SK-N-SH (cell line): ENCODE results near the gene IL17REL. TPM values are rescaled to one million over a fixed set of nuclear protein-coding genes. Genes with fewer than 3 reads are reported as not detected.
A peak's percentile ranks its signal among the peaks of the same experiment; 100 is the strongest.

Experiments
- CTCF ChIA-PET: fragments of 300-600, 350-600 bp; formaldehyde crosslinking; extraction: SDS; loops from one replicate; lab custom pipeline; 2021; lab: Yijun Ruan, JAX
- POLR2A ChIA-PET: fragments of 350-600 bp; sonication (Branson Sonifier 250); formaldehyde crosslinking; extraction: SDS; loops from one replicate; lab custom pipeline; 2020; ENCODE audit warnings: antibody characterized with exemption, inconsistent platforms; lab: Yijun Ruan, JAX
- DNase-seq: peaks from one replicate; pipeline ENCODE4 v3.0.0; 2012
- H2AFZ ChIP-seq: fragments of 200-600 bp; sonication (generic); 2 replicates; pipeline ENCODE4 v1.8.1; 2016; ENCODE audit warnings: antibody characterized with exemption, mild to moderate bottlenecking, low read depth
- H3F3A ChIP-seq: fragments of 200-600 bp; sonication (generic); replicated peaks from 2 replicates; pipeline ENCODE3; 2016; ENCODE audit warnings: antibody characterized with exemption, mild to moderate bottlenecking; ENCODE audit not compliant: insufficient read depth
- H3K27ac ChIP-seq, 2 experiments: fragments of 200-500 bp in 1 of 2; fragments of 200-600 bp in 1 of 2; sonication (Bioruptor generic) in 1 of 2; sonication (generic), shearing (Covaris generic) in 1 of 2; 2 replicates each; pipeline versions ENCODE4 v1.5.1 to v1.6.1; 2014 to 2016; ENCODE audit warnings: low read depth in 2 of 2, inconsistent platforms in 1 of 2, low read length in 1 of 2, mild to moderate bottlenecking in 1 of 2, mixed read lengths in 1 of 2
- H3K27me3 ChIP-seq: fragments of 200-600 bp; sonication (generic), shearing (Covaris generic); 2 replicates; pipeline ENCODE4 v1.6.1; 2016; ENCODE audit warnings: mixed run types; ENCODE audit not compliant: insufficient read depth
- H3K36me3 ChIP-seq, 2 experiments: fragments of 200-500 bp in 1 of 2; fragments of 200-600 bp in 1 of 2; sonication (Bioruptor generic) in 1 of 2; sonication (generic) in 1 of 2; replicated peaks in 1 of 2; 2 replicates each; pipeline versions ENCODE3 to v1.5.1; 2014 to 2016; ENCODE audit warnings: low read length in 1 of 2, mild to moderate bottlenecking in 1 of 2; ENCODE audit not compliant: insufficient read depth in 2 of 2, control insufficient read depth in 1 of 2
- H3K4me1 ChIP-seq, 2 experiments: fragments of 200-500 bp in 1 of 2; fragments of 200-600 bp in 1 of 2; sonication (Bioruptor generic) in 1 of 2; sonication (generic), shearing (Covaris generic) in 1 of 2; 2 replicates each; pipeline versions ENCODE4 v1.5.1 to v1.6.1; 2014 to 2016; ENCODE audit warnings: low read depth in 1 of 2, low read length in 1 of 2, mixed run types in 1 of 2; ENCODE audit not compliant: insufficient read depth in 2 of 2, control insufficient read depth in 1 of 2
- H3K4me2 ChIP-seq: fragments of 200-600 bp; sonication (generic), shearing (Covaris generic); 2 replicates; pipeline ENCODE4 v1.6.1; 2017; ENCODE audit warnings: mixed run types
- H3K4me3 ChIP-seq, 2 experiments: fragments of 200-500 bp in 1 of 2; fragments of 200-600 bp in 1 of 2; sonication (Bioruptor generic) in 1 of 2; sonication (generic), shearing (Covaris generic) in 1 of 2; 2 replicates each; pipeline versions ENCODE4 v1.5.1 to v1.8.1; 2014 to 2016; ENCODE audit warnings: low read depth in 2 of 2, inconsistent platforms in 1 of 2, low read length in 1 of 2, mild to moderate bottlenecking in 1 of 2, mixed read lengths in 1 of 2, moderate library complexity in 1 of 2
- H3K79me2 ChIP-seq: fragments of 200-600 bp; sonication (generic); 2 replicates; pipeline ENCODE4 v1.8.1; 2017; ENCODE audit warnings: mild to moderate bottlenecking; ENCODE audit not compliant: insufficient read depth
- H3K9ac ChIP-seq: fragments of 200-600 bp; sonication (generic); 2 replicates; pipeline ENCODE4 v1.6.1; 2017; ENCODE audit warnings: mixed run types
- H3K9me2 ChIP-seq: fragments of 200-600 bp; sonication (generic); 2 replicates; pipeline ENCODE4 v1.6.1; 2017; ENCODE audit warnings: mixed run types
- H3K9me3 ChIP-seq: fragments of 200-600 bp; sonication (generic); 2 replicates; pipeline ENCODE4 v1.6.1; 2017; ENCODE audit warnings: mixed run types, mild to moderate bottlenecking, moderate library complexity
- H4K20me1 ChIP-seq: fragments of 200-600 bp; sonication (generic); 2 replicates; pipeline ENCODE4 v1.6.1; 2017; ENCODE audit warnings: mild to moderate bottlenecking, mixed run types; ENCODE audit not compliant: insufficient read depth
- CHD2 ChIP-seq: fragments of 150-350 bp; IDR thresholded peaks from 2 replicates; pipeline ENCODE4 v1.6.1; 2018; ENCODE audit warnings: low read length; ENCODE audit not compliant: partially characterized antibody
- CTCF ChIP-seq: fragments of 200-600 bp; sonication (generic); IDR thresholded peaks from 2 replicates; pipeline ENCODE4 v1.6.1; 2017; ENCODE audit warnings: antibody characterized with exemption, mild to moderate bottlenecking, moderate library complexity
- EP300 ChIP-seq, 2 experiments: IDR thresholded peaks; 2 replicates each; pipeline versions ENCODE4 v1.4.0 to v1.6.1; 2012; ENCODE audit warnings: borderline replicate concordance in 1 of 2, low read depth in 1 of 2, low read length in 1 of 2
- EZH2phosphoT487 ChIP-seq: fragments of 200-600 bp; sonication (generic); IDR thresholded peaks from 2 replicates; pipeline ENCODE4 v1.6.1; 2017; ENCODE audit warnings: low read depth, mixed run types, mild to moderate bottlenecking, antibody characterized with exemption, moderate library complexity, borderline replicate concordance
- FOSL2 ChIP-seq: IDR thresholded peaks from 2 replicates; pipeline ENCODE4 v1.4.0; 2012; ENCODE audit warnings: low read depth, mild to moderate bottlenecking, moderate library complexity, borderline replicate concordance
- GABPA ChIP-seq: IDR thresholded peaks from 2 replicates; pipeline ENCODE4 v1.4.0; 2012; ENCODE audit warnings: low read depth, mild to moderate bottlenecking
- GATA2 ChIP-seq: sonication (generic); formaldehyde crosslinking; IDR thresholded peaks from 2 replicates; pipeline ENCODE4 v1.5.0; 2020; ENCODE audit warnings: mild to moderate bottlenecking, missing genetic modification reagents
- IRF3 ChIP-seq: fragments of 150-350 bp; IDR thresholded peaks from 2 replicates; pipeline ENCODE4 v1.6.1; 2016; ENCODE audit warnings: mild to moderate bottlenecking, low read depth, low read length
- JUND ChIP-seq: IDR thresholded peaks from 2 replicates; pipeline ENCODE4 v1.4.0; 2012
- MEF2A ChIP-seq: IDR thresholded peaks from 2 replicates; pipeline ENCODE4 v1.4.0; 2012; ENCODE audit warnings: low read depth, borderline replicate concordance
- MXI1 ChIP-seq: IDR thresholded peaks from 2 replicates; pipeline ENCODE4 v1.6.1; 2012; ENCODE audit warnings: mild to moderate bottlenecking, low read depth, low read length, improper control_type of control experiment
- NFIC ChIP-seq: IDR thresholded peaks from 2 replicates; pipeline ENCODE4 v1.4.0; 2012; ENCODE audit warnings: borderline replicate concordance
- NRF1 ChIP-seq: IDR thresholded peaks from 2 replicates; pipeline ENCODE4 v1.6.1; 2012; ENCODE audit warnings: low read depth, mild to moderate bottlenecking, low read length
- RAD21 ChIP-seq: IDR thresholded peaks from 2 replicates; pipeline ENCODE4 v1.6.1; 2012; ENCODE audit warnings: mild to moderate bottlenecking, low read length
- REST ChIP-seq: IDR thresholded peaks from 2 replicates; pipeline ENCODE4 v1.6.1; 2012; ENCODE audit warnings: mild to moderate bottlenecking, low read depth, low read length, moderate library complexity
- SIN3A ChIP-seq: IDR thresholded peaks from 2 replicates; pipeline ENCODE4 v1.6.1; 2012; ENCODE audit warnings: low read depth, mild to moderate bottlenecking, low read length, moderate library complexity, borderline replicate concordance
- SMC3 ChIP-seq: IDR thresholded peaks from 2 replicates; pipeline ENCODE4 v1.6.1; 2012; ENCODE audit warnings: low read depth, low read length, improper control_type of control experiment
- TAF1 ChIP-seq: IDR thresholded peaks from 2 replicates; pipeline ENCODE4 v1.6.1; 2012; ENCODE audit warnings: low read depth, mild to moderate bottlenecking, low read length, moderate library complexity, borderline replicate concordance
- TCF12 ChIP-seq: IDR thresholded peaks from 2 replicates; pipeline ENCODE4 v1.4.0; 2012
- TEAD4 ChIP-seq: IDR thresholded peaks from 2 replicates; pipeline ENCODE4 v1.4.0; 2012; ENCODE audit warnings: mild to moderate bottlenecking, borderline replicate concordance; ENCODE audit not compliant: insufficient read depth
- USF2 ChIP-seq: fragments of 150-350 bp; IDR thresholded peaks from 2 replicates; pipeline ENCODE4 v1.6.1; 2017; ENCODE audit warnings: antibody characterized with exemption, low read length, low read depth, borderline replicate concordance
- whole genome bisulfite sequencing: methylation state at CpG from one replicate; pipeline ENCODE4 v1.1.6; 2017; ENCODE audit warnings: low lambda C conversion rate; 5-methylcytosine and 5-hydroxymethylcytosine counted together
- polyA plus RNA-seq, 3 experiments: library from polyadenylated mRNA; depleted of rRNA; stranded (reverse); fragments of >200 nt; gene quantifications; 2 replicates each; pipeline ENCODE4 v1.2.3, GENCODE V29; 2012

IL17REL gene
- polyA plus RNA-seq, 1 of the 3 experiments (the other 2 are of a cell fraction), result not detected

- TF ChIP-seq IRF3, result no peak
- TF ChIP-seq SMC3, result no peak
- TF ChIP-seq JUND, result no peak
- no peak for TF ChIP-seq TAF1
- no peak for TF ChIP-seq GABPA
Measured at GRCh38 chr22:50034126-50035081, 21.8 kb upstream of the IL17REL start (continued).

- Histone ChIP-seq H4K20me1 (no peaks in the 10 kb centered on the region), H3K4me3 (no peak overlapping the region), H3K36me3 (no peaks in the 10 kb centered on the region), H3K9me3 (no peaks in the 10 kb centered on the region), H3K27me3 (no peaks in the 10 kb centered on the region; the same call in 1 of the 2 replicates), H2AFZ (no peak overlapping the region), H3K79me2 (no peaks in the 10 kb centered on the region), H3K4me1 (peaks cover 0 to 3% of the 10 kb centered on the region in 2 experiments; a peak in 1 of 4 replicates), H3K9ac (no peak overlapping the region), H3K9me2 (no peaks in the 10 kb centered on the region), H3F3A (no peaks in the 10 kb centered on the region), H3K27ac (no peak overlapping the region), H3K4me2 (no peak overlapping the region)
- peak; percentile 19 for DNase-seq
- CTCF ChIA-PET, result interaction anchor here (1.5 to 3.4 kb wide), 2 partner anchors 103 to 266 kb away, joined by 4 to 13 read pairs; no protein-coding TSS in a partner anchor
- 56% methylated on average over 12 of the region's 23 CpGs for WGBS
- POLR2A ChIA-PET, result interaction anchor here (1.0 kb wide), 1 partner anchor 100 kb away, joined by 3 read pairs; no protein-coding TSS in a partner anchor
- TF ChIP-seq NFIC (no peak), USF2 (no peak), RAD21 (no peak), SIN3A (no peak), EP300 (IDR thresholded peaks at IDR 0.05; ENCODE audit: borderline replicate concordance in 1 of 2, low read depth in 1 of 2, low read length in 1 of 2) (no peak), TCF12 (no peak), MEF2A (no peak), FOSL2 (no peak), TEAD4 (no peak), MXI1 (no peak), CTCF (no peak), REST (no peak), EZH2phosphoT487 (no peak), SMC3 (no peak), GATA2 (CRISPR knock-in tag) (no peak), CHD2 (no peak), NRF1 (no peak)
Measured at GRCh38 chr22:50032941-50033601, 20.5 kb upstream of the IL17REL start.
